ENCODE results near the gene BLM. TPM values are rescaled to one million over a fixed set of nuclear protein-coding genes. Genes with fewer than 3 reads are reported as not detected.
A peak's percentile ranks its signal among the peaks of the same experiment; 100 is the strongest.

BLM gene
- total and polyA plus RNA-seq, 2 donors (not counting 1 experiment from before 2014, with no cell fraction given) = 1.5 to 1.7 TPM

DNA sequence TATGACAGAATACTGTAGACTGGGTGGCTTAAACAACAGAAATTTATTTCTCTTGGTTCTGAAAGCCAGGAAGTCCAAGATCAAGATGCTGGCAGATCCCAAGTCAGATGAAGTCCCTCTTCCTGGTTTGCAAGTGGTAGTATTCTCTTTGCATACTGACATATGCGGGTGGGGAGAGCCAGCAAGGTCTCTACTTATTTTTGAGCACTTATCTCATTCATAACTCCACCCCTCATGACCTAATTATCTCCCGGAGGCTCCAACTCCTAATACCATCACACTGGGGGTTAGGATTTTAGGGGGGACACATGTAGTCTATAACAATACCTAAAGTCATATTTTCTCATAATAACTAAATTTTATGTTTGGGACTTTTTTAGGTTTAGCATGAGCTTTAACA is 65.3 kb downstream of the BLM start:
- no peak overlapping the region for H3K27ac ChIP-seq (ENCODE audit: insufficient read depth, low read length)
- no peak for DNase-seq (ENCODE audit: low read depth in 2 of 2)
- TF ChIP-seq, protein P1, sequence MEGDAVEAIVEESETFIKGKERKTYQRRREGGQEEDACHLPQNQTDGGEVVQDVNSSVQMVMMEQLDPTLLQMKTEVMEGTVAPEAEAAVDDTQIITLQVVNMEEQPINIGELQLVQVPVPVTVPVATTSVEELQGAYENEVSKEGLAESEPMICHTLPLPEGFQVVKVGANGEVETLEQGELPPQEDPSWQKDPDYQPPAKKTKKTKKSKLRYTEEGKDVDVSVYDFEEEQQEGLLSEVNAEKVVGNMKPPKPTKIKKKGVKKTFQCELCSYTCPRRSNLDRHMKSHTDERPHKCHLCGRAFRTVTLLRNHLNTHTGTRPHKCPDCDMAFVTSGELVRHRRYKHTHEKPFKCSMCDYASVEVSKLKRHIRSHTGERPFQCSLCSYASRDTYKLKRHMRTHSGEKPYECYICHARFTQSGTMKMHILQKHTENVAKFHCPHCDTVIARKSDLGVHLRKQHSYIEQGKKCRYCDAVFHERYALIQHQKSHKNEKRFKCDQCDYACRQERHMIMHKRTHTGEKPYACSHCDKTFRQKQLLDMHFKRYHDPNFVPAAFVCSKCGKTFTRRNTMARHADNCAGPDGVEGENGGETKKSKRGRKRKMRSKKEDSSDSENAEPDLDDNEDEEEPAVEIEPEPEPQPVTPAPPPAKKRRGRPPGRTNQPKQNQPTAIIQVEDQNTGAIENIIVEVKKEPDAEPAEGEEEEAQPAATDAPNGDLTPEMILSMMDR (conservative IDR thresholded peaks at IDR 0.05 in 1 of 2, IDR thresholded peaks at IDR 0.05 in 1 of 2; ENCODE audit: low read depth in 1 of 2, low read length in 2 of 2) = no peak
- no peak for TF ChIP-seq EZH2 (IDR thresholded peaks at IDR 0.05; ENCODE audit: low read length, missing control alignments)
- H4K20me1 ChIP-seq (ENCODE audit: control insufficient read depth, extremely low read depth, insufficient read depth, low read length) = no peaks in the 10 kb centered on the region
- H3K4me3 ChIP-seq (replicated peaks in 1 of 4; ENCODE audit: control extremely low read depth in 1 of 4, insufficient read depth in 1 of 4, low read depth in 3 of 4, low read length in 4 of 4) = no peak overlapping the region
- H3K4me1 ChIP-seq (ENCODE audit: control insufficient read depth, extremely low read depth, insufficient read depth, low read length) = no peaks in the 10 kb centered on the region
- H3K36me3 ChIP-seq (ENCODE audit: control insufficient read depth, insufficient read depth, low read length) = no peaks in the 10 kb centered on the region
- H2AFZ ChIP-seq (ENCODE audit: low read length) = no peak overlapping the region
- H3K9me3 ChIP-seq (ENCODE audit: control insufficient read depth, insufficient read depth, low read depth, low read length) = no peaks in the 10 kb centered on the region
- no peak overlapping the region for H3K4me2 ChIP-seq (ENCODE audit: extremely low read depth, insufficient read depth, low read length)
- H3K9ac ChIP-seq (ENCODE audit: insufficient read depth, low read length) = no peak overlapping the region
- no peaks in the 10 kb centered on the region for H3K27me3 ChIP-seq (ENCODE audit: control insufficient read depth, insufficient read depth, low read length)
- no peaks in the 10 kb centered on the region for H3K79me2 ChIP-seq (ENCODE audit: control insufficient read depth, insufficient read depth, low read length)

- TF ChIP-seq, protein P1 (conservative IDR thresholded peaks at IDR 0.05 in 1 of 2, IDR thresholded peaks at IDR 0.05 in 1 of 2; ENCODE audit: low read depth in 1 of 2, low read length in 2 of 2) = no peak
- no peak for TF ChIP-seq EZH2 (IDR thresholded peaks at IDR 0.05; ENCODE audit: low read length, missing control alignments)
- Histone ChIP-seq H3K36me3 (ENCODE audit: control insufficient read depth, insufficient read depth, low read length) (no peaks in the 10 kb centered on the region), H3K9ac (ENCODE audit: insufficient read depth, low read length) (no peak overlapping the region), H3K4me3 (replicated peaks in 1 of 4; ENCODE audit: control extremely low read depth in 1 of 4, insufficient read depth in 1 of 4, low read depth in 3 of 4, low read length in 4 of 4) (no peak overlapping the region), H3K9me3 (ENCODE audit: control insufficient read depth, insufficient read depth, low read depth, low read length) (no peaks in the 10 kb centered on the region), H3K27ac (ENCODE audit: insufficient read depth, low read length) (no peak overlapping the region), H2AFZ (ENCODE audit: low read length) (no peak overlapping the region), H3K4me1 (ENCODE audit: control insufficient read depth, extremely low read depth, insufficient read depth, low read length) (no peaks in the 10 kb centered on the region), H3K4me2 (ENCODE audit: extremely low read depth, insufficient read depth, low read length) (no peak overlapping the region), H3K79me2 (ENCODE audit: control insufficient read depth, insufficient read depth, low read length) (no peaks in the 10 kb centered on the region), H4K20me1 (ENCODE audit: control insufficient read depth, extremely low read depth, insufficient read depth, low read length) (no peaks in the 10 kb centered on the region), H3K27me3 (ENCODE audit: control insufficient read depth, insufficient read depth, low read length) (no peaks in the 10 kb centered on the region)
- DNase-seq (ENCODE audit: low read depth in 2 of 2) = peak in 1 of 2 donors; percentile 64
These were observed 70.7 kb downstream of the BLM start for GRCh38 chr15:90787881-90788280.

- Histone ChIP-seq H4K20me1 (ENCODE audit: control insufficient read depth, extremely low read depth, insufficient read depth, low read length) (no peaks in the 10 kb centered on the region), H3K27me3 (ENCODE audit: control insufficient read depth, insufficient read depth, low read length) (no peaks in the 10 kb centered on the region), H3K4me1 (ENCODE audit: control insufficient read depth, extremely low read depth, insufficient read depth, low read length) (no peaks in the 10 kb centered on the region), H3K4me2 (ENCODE audit: extremely low read depth, insufficient read depth, low read length) (no peak overlapping the region), H3K79me2 (ENCODE audit: control insufficient read depth, insufficient read depth, low read length) (no peaks in the 10 kb centered on the region), H3K27ac (ENCODE audit: insufficient read depth, low read length) (no peak overlapping the region), H3K36me3 (ENCODE audit: control insufficient read depth, insufficient read depth, low read length) (no peaks in the 10 kb centered on the region), H3K9me3 (ENCODE audit: control insufficient read depth, insufficient read depth, low read depth, low read length) (no peaks in the 10 kb centered on the region), H3K9ac (ENCODE audit: insufficient read depth, low read length) (no peak overlapping the region), H2AFZ (ENCODE audit: low read length) (no peak overlapping the region), H3K4me3 (replicated peaks in 1 of 4; ENCODE audit: control extremely low read depth in 1 of 4, insufficient read depth in 1 of 4, low read depth in 3 of 4, low read length in 4 of 4) (no peak overlapping the region)
- no peak for TF ChIP-seq EZH2 (IDR thresholded peaks at IDR 0.05; ENCODE audit: low read length, missing control alignments)
- TF ChIP-seq, protein P1 (conservative IDR thresholded peaks at IDR 0.05 in 1 of 2, IDR thresholded peaks at IDR 0.05 in 1 of 2; ENCODE audit: low read depth in 1 of 2, low read length in 2 of 2) = no peak
- peak in 1 of 2 donors; percentile 64 for DNase-seq (ENCODE audit: low read depth in 2 of 2)
These were observed 72.3 kb downstream of the BLM start for GRCh38 chr15:90789462-90789861.
